KMS-11 (cell line): ENCODE results near the gene FRYL.
"Not testable (repeated sequence)": the region's sequence is repeated elsewhere in the genome, so short reads cannot be mapped to it uniquely, and the experiment has no call there.

Source experiments
- H2AFZ ChIP-seq: fragments of 200-600 bp; sonication (generic); 2 replicates; pipeline ENCODE4 v1.6.1; 2016; ENCODE audit warnings: antibody characterized with exemption, mixed run types, low read depth
- H3K27ac ChIP-seq: fragments of 200-600 bp; sonication (generic); 2 replicates; pipeline ENCODE4 v1.6.1; 2016; ENCODE audit warnings: mild to moderate bottlenecking, mixed run types
- H3K27me3 ChIP-seq: fragments of 200-600 bp; sonication (generic); 2 replicates; pipeline ENCODE4 v1.6.1; 2017; ENCODE audit warnings: mild to moderate bottlenecking, low read depth, mixed run types, moderate library complexity; ENCODE audit not compliant: insufficient read depth
- H3K36me3 ChIP-seq: fragments of 200-600 bp; sonication (generic); 2 replicates; pipeline ENCODE4 v1.6.1; 2017; ENCODE audit warnings: mild to moderate bottlenecking, mixed run types; ENCODE audit not compliant: insufficient read depth
- H3K4me1 ChIP-seq: fragments of 200-600 bp; sonication (generic); 2 replicates; pipeline ENCODE4 v1.6.1; 2016; ENCODE audit warnings: mild to moderate bottlenecking, low read depth, mixed run types; ENCODE audit not compliant: poor library complexity, severe bottlenecking
- H3K4me2 ChIP-seq: fragments of 200-600 bp; sonication (generic); 2 replicates; pipeline ENCODE4 v1.7.0; 2016; ENCODE audit warnings: mild to moderate bottlenecking, mixed run types
- H3K4me3 ChIP-seq: fragments of 200-600 bp; sonication (generic); IDR thresholded peaks from 2 replicates; pipeline ENCODE4 v1.6.1; 2017; ENCODE audit warnings: low read depth, low read length, mixed read lengths; ENCODE audit not compliant: insufficient read depth
- H3K79me2 ChIP-seq: fragments of 200-600 bp; sonication (generic); 2 replicates; pipeline ENCODE4 v1.6.1; 2016; ENCODE audit warnings: low read depth, mixed run types; ENCODE audit not compliant: insufficient read depth
- H3K9ac ChIP-seq: fragments of 200-600 bp; sonication (generic); 2 replicates; pipeline ENCODE4 v1.6.1; 2016; ENCODE audit warnings: mild to moderate bottlenecking, mixed run types
- H4K20me1 ChIP-seq: fragments of 200-600 bp; sonication (generic); 2 replicates; pipeline ENCODE4 v1.6.1; 2016; ENCODE audit warnings: mild to moderate bottlenecking, mixed run types; ENCODE audit not compliant: insufficient read depth
- CTCF ChIP-seq: fragments of 200-600 bp; sonication (generic); conservative IDR thresholded peaks from 2 replicates; pipeline ENCODE4 v1.6.1; 2017; ENCODE audit warnings: low read depth, mild to moderate bottlenecking, antibody characterized with exemption, low read length, moderate library complexity, mixed read lengths

FRYL gene

GRCh38 chr4:48779998-48780864 lies at the start of gene FRYL:
FRYL (minus strand) TSS chr4:48780279; CDS start chr4:48634410, 145,869 bp downstream.
- H3K36me3 ChIP-seq, result no peaks in the 10 kb centered on the region
- H3K4me3 ChIP-seq, result peak within 1 kb of the TSS; percentile 86
- peak within 1 kb of the TSS; percentile 71 for H3K9ac ChIP-seq
- H3K4me2 ChIP-seq, result peak within 1 kb of the TSS; percentile 90
- TF ChIP-seq CTCF, result no peak
- peak within 1 kb of the TSS; percentile 62 for H2AFZ ChIP-seq
- peaks cover 51% of the 10 kb centered on the region for H3K4me1 ChIP-seq
- peaks cover 26% of the 10 kb centered on the region for H4K20me1 ChIP-seq
- peaks cover 41% of the 10 kb centered on the region for H3K79me2 ChIP-seq
- H3K27ac ChIP-seq, result peak within 1 kb of the TSS; percentile 86
- H3K27me3 ChIP-seq, result no peaks in the 10 kb centered on the region

- no peak for TF ChIP-seq CTCF
- Histone ChIP-seq H3K79me2 (peaks cover 16% of the 10 kb centered on the region), H3K27ac (no peak overlapping the region), H3K9ac (no peak overlapping the region), H2AFZ (no peak overlapping the region), H4K20me1 (no peaks in the 10 kb centered on the region), H3K27me3 (no peaks in the 10 kb centered on the region), H3K36me3 (no peaks in the 10 kb centered on the region), H3K4me1 (peaks cover 16% of the 10 kb centered on the region), H3K4me2 (no peak overlapping the region), H3K4me3 (no peak overlapping the region)
These were observed 47.5 kb upstream of the FRYL start for GRCh38 chr4:48827622-48828021.

DNA sequence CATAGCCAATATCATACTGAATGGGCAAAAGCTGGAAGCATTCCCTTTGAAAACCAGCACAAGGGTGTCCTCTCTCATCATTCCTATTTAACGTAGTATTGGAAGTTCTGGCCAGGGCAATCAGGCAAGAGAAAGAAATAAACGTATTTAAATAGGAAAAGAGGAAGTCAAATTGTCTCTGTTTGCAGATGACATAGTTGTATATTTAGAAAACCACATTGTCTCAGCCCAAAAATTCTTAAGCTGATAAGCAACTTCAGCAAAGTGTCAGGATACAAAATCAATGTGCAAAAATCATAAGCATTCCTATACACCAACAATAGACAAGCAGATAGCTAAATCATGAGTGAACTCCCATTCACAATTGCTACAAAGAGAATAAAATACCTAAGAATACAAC lies 41.4 kb upstream of the FRYL start:
- H2AFZ ChIP-seq, H3K4me3 ChIP-seq, H3K9ac ChIP-seq, H3K27ac ChIP-seq, H4K20me1 ChIP-seq, H3K4me1 ChIP-seq, H3K4me2 ChIP-seq, H3K27me3 ChIP-seq, H3K79me2 ChIP-seq, H3K36me3 ChIP-seq: not testable (repeated sequence)

DNA sequence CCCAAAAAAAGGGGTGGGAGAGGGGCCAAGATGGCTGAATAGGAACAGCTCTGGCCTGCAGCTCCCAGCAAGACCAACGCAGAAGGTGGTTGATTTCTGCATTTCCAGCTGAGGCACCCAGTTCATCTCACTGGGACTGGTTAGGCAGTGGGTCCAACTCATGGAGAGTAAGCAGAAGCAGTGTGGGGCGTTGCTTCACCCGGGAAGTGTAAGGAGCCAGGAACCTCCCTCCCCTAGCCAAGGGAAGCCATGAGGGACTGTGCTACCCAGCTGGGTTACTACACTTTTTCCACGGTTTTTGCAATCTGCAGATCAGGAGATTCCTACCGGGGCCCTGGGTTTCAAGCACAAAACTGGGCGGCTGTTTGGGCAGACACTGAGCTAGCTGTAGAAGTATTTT lies 36.9 kb upstream of the FRYL start:
- no peak overlapping the region for H3K27ac ChIP-seq
- no peak overlapping the region for H3K4me3 ChIP-seq
- no peaks in the 10 kb centered on the region for H3K27me3 ChIP-seq
- peaks cover 29% of the 10 kb centered on the region for H3K4me1 ChIP-seq
- no peaks in the 10 kb centered on the region for H3K36me3 ChIP-seq
- no peak for TF ChIP-seq CTCF
- no peak overlapping the region for H3K9ac ChIP-seq
- H2AFZ ChIP-seq, result no peak overlapping the region
- H3K79me2 ChIP-seq, result no peaks in the 10 kb centered on the region
- H4K20me1 ChIP-seq, result no peaks in the 10 kb centered on the region
- H3K4me2 ChIP-seq, result no peak overlapping the region

DNA sequence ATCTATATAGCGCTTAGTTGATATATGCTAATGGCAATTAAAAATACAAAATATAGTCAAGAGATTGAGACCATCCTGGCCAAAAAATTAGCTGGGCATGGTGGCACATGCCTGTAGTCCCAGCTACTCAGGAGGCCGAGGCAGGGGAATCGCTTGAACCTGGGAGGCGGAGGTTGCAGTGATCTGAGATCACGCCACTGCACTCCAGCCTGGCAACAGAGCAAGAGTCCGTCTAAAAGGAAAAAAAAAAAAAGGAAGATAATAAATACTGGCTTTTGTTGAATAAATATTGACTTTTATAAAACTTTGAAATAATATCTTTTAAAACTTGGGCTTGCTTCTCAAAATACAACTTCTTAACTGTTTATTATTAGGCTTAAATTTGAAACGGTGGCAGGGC lies 36.2 kb upstream of the FRYL start:
- H3K4me3 ChIP-seq, H3K79me2 ChIP-seq, H3K27ac ChIP-seq, H3K9ac ChIP-seq, H2AFZ ChIP-seq, H4K20me1 ChIP-seq, H3K4me2 ChIP-seq, H3K36me3 ChIP-seq, H3K27me3 ChIP-seq: not testable (repeated sequence)
- peaks cover 29% of the 10 kb centered on the region for H3K4me1 ChIP-seq
